ENCODE data around the gene CELSR1. TPM values are rescaled to one million over a fixed set of nuclear protein-coding genes. Genes with fewer than 3 reads are reported as not detected.

The CELSR1 gene
- total RNA-seq, 4 donors from 2014 or later: 18.4 to 56.0 (median 31.0) TPM

GRCh38 chr22:46479046-46479445, 58.4 kb downstream of the CELSR1 start:
- Histone ChIP-seq H3K36me3 (no peaks in the 10 kb centered on the region), H3K27me3 (no peaks in the 10 kb centered on the region), H3K27ac (no peak overlapping the region), H3K9me3 (no peaks in the 10 kb centered on the region), H3K4me1 (peaks cover 0 to under 1% of the 10 kb centered on the region in 2 donors), H3K4me3 (replicated peaks in 1 of 3) (no peak overlapping the region)
- TF ChIP-seq, protein P1, sequence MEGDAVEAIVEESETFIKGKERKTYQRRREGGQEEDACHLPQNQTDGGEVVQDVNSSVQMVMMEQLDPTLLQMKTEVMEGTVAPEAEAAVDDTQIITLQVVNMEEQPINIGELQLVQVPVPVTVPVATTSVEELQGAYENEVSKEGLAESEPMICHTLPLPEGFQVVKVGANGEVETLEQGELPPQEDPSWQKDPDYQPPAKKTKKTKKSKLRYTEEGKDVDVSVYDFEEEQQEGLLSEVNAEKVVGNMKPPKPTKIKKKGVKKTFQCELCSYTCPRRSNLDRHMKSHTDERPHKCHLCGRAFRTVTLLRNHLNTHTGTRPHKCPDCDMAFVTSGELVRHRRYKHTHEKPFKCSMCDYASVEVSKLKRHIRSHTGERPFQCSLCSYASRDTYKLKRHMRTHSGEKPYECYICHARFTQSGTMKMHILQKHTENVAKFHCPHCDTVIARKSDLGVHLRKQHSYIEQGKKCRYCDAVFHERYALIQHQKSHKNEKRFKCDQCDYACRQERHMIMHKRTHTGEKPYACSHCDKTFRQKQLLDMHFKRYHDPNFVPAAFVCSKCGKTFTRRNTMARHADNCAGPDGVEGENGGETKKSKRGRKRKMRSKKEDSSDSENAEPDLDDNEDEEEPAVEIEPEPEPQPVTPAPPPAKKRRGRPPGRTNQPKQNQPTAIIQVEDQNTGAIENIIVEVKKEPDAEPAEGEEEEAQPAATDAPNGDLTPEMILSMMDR (IDR thresholded peaks at IDR 0.05): no peak
- no peak for TF ChIP-seq POLR2A (IDR thresholded peaks at IDR 0.05)
- no peak for DNase-seq
- intact Hi-C loops (cut with DNase I): no loop called here
- 88 to 90% methylated on average over 16 of the region's 16 CpGs for WGBS, 2 donors

DNA sequence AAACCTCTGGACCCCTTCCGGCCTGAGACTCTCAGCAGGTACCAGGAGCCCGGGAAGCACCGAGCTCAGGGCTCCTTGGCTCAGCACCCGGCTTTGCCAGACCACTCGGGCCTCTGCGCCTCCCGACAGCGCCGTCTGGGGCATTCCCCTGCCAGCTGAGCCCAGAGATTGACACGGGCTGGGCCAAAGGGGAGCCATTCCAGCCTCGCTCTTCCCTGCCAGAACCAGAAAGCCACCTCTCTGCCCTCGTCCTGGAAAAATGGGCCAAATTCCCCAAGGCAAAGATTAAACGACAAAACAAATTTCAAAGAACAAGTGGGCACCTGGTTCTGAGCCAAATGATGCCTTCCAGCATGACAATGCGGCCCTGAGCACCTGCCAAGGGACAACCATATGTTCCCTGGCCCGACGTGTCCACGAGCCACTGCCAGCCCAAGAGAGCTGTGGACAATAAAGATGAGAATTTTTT, 59.3 kb downstream of the CELSR1 start:
- 91 to 94% methylated on average over 13 to 14 of the region's 17 CpGs for WGBS, 2 donors
- H3K27me3 ChIP-seq: no peaks in the 10 kb centered on the region
- H3K4me3 ChIP-seq (replicated peaks in 1 of 3): no peak overlapping the region
- H3K4me1 ChIP-seq: peaks cover 5 to 6% of the 10 kb centered on the region in 2 donors
- TF ChIP-seq, protein P1 (IDR thresholded peaks at IDR 0.05): no peak
- TF ChIP-seq POLR2A (IDR thresholded peaks at IDR 0.05): no peak
- H3K27ac ChIP-seq: no peak overlapping the region
- no peaks in the 10 kb centered on the region for H3K9me3 ChIP-seq
- intact Hi-C loops (cut with DNase I): no loop called here
- DNase-seq: no peak
- no peaks in the 10 kb centered on the region for H3K36me3 ChIP-seq

- H3K4me3 ChIP-seq (replicated peaks in 1 of 3): no peak overlapping the region
- H3K36me3 ChIP-seq: no peaks in the 10 kb centered on the region
- intact Hi-C loops (cut with DNase I): no loop called here
- no peak overlapping the region for H3K27ac ChIP-seq
- no peaks in the 10 kb centered on the region for H3K9me3 ChIP-seq
- H3K27me3 ChIP-seq: no peaks in the 10 kb centered on the region
- no peak for DNase-seq
- no peak for TF ChIP-seq POLR2A (IDR thresholded peaks at IDR 0.05)
- TF ChIP-seq, protein P1 (IDR thresholded peaks at IDR 0.05): no peak
- 79 to 89% methylated on average over 8 of the region's 8 CpGs for WGBS, 2 donors
- H3K4me1 ChIP-seq: peaks cover 5 to 6% of the 10 kb centered on the region in 2 donors
These were observed 60.9 kb downstream of the CELSR1 start for GRCh38 chr22:46476547-46476941.

DNA sequence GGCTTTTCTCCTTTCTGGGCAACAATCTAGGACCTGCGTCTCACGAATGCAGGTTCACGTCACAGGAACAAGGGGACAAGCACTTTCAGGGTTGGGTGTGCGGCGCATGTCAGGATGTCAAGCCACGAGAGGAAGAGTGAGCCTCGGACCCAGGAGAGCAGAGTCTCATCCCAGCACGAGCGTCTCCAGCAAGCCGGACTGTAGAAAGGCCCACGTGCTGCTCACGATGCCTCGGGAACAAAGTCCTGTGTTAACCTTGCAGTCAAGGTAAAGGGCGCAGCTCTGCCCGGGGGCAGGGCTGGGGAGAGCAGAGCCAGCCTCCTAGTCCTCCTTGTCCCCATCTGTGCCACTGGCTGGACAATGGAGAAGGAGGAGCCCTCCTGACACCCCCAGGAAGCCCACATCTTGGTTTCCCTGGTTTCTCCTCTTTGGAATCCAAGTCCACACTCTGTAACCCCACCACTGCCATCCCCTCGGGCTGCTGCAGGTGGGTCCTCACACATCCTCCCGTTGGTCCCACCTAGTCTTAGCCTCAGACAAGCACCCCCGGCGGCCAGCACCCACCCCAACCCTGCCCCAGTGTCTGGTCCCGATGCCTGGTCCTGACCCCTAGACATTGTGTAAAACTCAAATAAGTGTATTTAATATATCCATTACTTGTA, 63.4 kb downstream of the CELSR1 start:
- Histone ChIP-seq H3K27me3 (no peaks in the 10 kb centered on the region), H3K4me3 (replicated peaks in 1 of 3) (no peak overlapping the region), H3K4me1 (peaks cover 5 to 6% of the 10 kb centered on the region in 2 donors), H3K9me3 (no peaks in the 10 kb centered on the region), H3K36me3 (no peaks in the 10 kb centered on the region), H3K27ac (peak overlapping the region in 1 of 3 donors; percentile 65)
- intact Hi-C loops (cut with DNase I): no loop called here
- no peak for DNase-seq
- 86 to 93% methylated on average over 20 of the region's 20 CpGs for WGBS, 2 donors
- TF ChIP-seq, protein P1 (IDR thresholded peaks at IDR 0.05): no peak
- TF ChIP-seq POLR2A (IDR thresholded peaks at IDR 0.05): no peak

DNA sequence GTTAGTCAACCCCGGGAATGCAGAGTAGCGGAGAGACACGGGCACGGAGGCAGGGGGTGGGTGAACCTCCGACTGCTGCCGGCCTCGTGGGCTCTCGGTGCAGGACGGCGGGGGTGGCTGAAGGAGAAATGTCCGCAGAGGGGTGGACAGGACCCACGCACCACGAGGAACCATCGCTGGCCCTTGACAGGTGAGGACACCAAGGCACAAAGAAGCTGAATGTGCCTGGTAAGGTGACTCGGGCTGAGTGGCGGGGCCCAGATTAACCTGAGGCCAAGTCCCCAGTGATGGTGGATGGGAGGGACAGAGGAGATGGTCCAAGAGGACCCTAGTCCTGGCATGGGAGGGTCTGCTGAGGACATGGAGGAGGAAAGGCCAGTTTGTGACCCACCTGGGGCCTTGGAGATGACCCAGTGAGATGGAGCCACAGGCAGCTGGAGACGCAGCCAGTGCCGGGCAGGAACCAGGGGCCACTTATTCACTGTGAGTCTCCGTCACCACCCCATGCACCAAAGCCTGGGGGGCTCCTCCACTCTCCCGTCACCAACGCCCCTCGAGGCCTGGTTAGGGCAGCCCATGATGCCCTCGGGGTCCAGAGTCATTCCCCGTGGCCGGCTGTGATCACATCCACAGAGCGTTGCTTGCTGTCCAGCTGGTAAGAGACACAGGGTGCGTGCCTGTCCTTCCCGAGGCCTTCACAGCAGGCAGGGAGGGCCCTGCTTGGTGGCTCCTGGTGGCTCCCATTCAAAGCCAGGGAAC, 64.2 kb downstream of the CELSR1 start:
- Histone ChIP-seq H3K9me3 (no peaks in the 10 kb centered on the region), H3K4me1 (peaks cover 5 to 6% of the 10 kb centered on the region in 2 donors), H3K36me3 (no peaks in the 10 kb centered on the region), H3K27ac (peak overlapping the region in 1 of 3 donors; percentile 65), H3K4me3 (replicated peaks in 1 of 3) (no peak overlapping the region), H3K27me3 (no peaks in the 10 kb centered on the region)
- TF ChIP-seq, protein P1 (IDR thresholded peaks at IDR 0.05): no peak
- TF ChIP-seq POLR2A (IDR thresholded peaks at IDR 0.05): no peak
- WGBS, 2 donors: 87 to 89% methylated on average over 23 of the region's 28 CpGs
- intact Hi-C loops (cut with DNase I): no loop called here
- peak in 1 of 2 donors; percentile 18 for DNase-seq

Measured in thyroid gland (tissue), 4 donors.